ENCODE results near the gene AMPD2. TPM values are rescaled to one million over a fixed set of nuclear protein-coding genes. Genes with fewer than 3 reads are reported as not detected.

AMPD2 gene
- total and polyA plus RNA-seq, 2 of the 8 experiments (the other 6 are each of a cell fraction or from before 2014, with no cell fraction given), result 37.2 to 67.7 TPM

GRCh38 chr1:109621379-109622136 lies 1.9 kb downstream of the AMPD2 start (continued):
- TF ChIP-seq CHD7 (IDR thresholded peaks at IDR 0.05; ENCODE audit: insufficient replicate concordance, low read length) (no peak), YY1 (IDR thresholded peaks at IDR 0.05; ENCODE audit: low read depth, low read length) (no peak), TAF7 (optimal IDR thresholded peaks at IDR 0.05; ENCODE audit: borderline replicate concordance, low read depth, low read length) (no peak), FOSL1 (IDR thresholded peaks at IDR 0.05; ENCODE audit: insufficient read depth, low read depth, low read length) (no peak), HDAC6 (IDR thresholded peaks at IDR 0.05; ENCODE audit: low read depth, low read length) (no peak), TEAD4 (IDR thresholded peaks at IDR 0.05; ENCODE audit: low read depth, low read length) (no peak), GTF2F1 (IDR thresholded peaks at IDR 0.05; ENCODE audit: borderline replicate concordance, low read depth, low read length) (no peak), SIN3A (conservative IDR thresholded peaks at IDR 0.05 in 1 of 2, IDR thresholded peaks at IDR 0.05 in 1 of 2; ENCODE audit: low read depth in 1 of 2, low read length in 2 of 2) (no peak), CBX8 (IDR thresholded peaks at IDR 0.05; ENCODE audit: borderline replicate concordance, low read depth, low read length) (no peak), SRF (IDR thresholded peaks at IDR 0.05; ENCODE audit: low read depth, low read length) (no peak), POLR2AphosphoS5 (IDR thresholded peaks at IDR 0.05; ENCODE audit: low read depth, low read length) (no peak)

All from H1 (cell line).